HG02840 (cell line): ENCODE measurements around the gene FCGR2B.
"Not testable (repeated sequence)": the region's sequence is repeated elsewhere in the genome, so short reads cannot be mapped to it uniquely, and the experiment has no call there.

ENCODE experiments used
- ATAC-seq: cut with Tn5 transposase; IDR thresholded peaks from one replicate; pipeline ENCODE4 v1.9.1; 2021; ENCODE audit warnings: mild to moderate bottlenecking, moderate library complexity, moderate number of reproducible peaks; ENCODE audit not compliant: unreplicated experiment, low FRiP score

Gene FCGR2B

DNA sequence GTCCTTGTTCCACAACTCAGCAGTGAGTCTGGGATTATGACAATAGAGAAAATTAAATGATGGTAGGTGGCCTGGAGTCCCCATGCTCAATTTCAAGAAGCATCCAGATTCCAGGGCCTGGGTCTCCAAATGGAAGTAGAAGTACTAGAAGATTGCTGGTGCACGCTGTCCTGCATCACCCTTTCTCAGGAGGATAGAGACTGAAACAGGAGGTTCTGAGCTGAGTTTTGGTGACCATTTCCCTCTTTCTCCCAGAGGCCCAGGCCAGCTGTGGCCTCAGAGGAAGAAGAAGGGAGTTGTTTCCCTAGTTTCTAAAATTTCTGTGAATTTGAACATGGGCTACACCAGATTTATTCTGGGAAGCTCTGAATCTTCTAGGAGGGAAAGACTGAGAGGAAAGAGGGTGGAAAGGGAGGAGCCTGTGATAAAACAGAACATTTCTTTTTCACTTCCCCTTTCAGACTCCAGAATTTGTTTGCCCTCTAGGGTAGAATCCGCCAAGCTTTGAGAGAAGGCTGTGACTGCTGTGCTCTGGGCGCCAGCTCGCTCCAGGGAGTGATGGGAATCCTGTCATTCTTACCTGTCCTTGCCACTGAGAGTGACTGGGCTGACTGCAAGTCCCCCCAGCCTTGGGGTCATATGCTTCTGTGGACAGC lies at the start of gene FCGR2B:
Gene FCGR2B, plus strand, starts transcription at position 460 of the 656 bp plus-strand sequence. Its CDS starts 99 bp downstream, at position 559.
- ATAC-seq: peak; percentile 67

DNA sequence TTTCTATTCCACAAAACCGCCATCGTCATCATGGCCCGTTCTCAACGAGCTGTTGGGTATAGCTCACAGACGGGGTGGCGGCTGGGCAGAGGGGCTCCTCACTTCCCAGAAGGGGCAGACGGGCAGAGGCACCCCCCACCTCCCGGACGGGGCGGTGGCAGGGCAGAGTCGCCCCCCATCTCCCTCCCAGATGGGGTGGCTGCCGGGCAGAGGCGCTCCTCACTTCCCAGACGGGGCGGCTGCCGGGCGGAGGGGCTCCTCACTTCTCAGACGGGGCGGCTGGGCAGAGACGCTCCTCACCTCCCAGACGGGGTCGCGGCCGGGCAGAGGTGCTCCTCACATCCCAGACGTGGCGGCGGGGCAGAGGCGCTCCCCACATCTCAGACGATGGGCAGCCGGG lies 46.5 kb upstream of the FCGR2B start:
- not testable (repeated sequence) for ATAC-seq

DNA sequence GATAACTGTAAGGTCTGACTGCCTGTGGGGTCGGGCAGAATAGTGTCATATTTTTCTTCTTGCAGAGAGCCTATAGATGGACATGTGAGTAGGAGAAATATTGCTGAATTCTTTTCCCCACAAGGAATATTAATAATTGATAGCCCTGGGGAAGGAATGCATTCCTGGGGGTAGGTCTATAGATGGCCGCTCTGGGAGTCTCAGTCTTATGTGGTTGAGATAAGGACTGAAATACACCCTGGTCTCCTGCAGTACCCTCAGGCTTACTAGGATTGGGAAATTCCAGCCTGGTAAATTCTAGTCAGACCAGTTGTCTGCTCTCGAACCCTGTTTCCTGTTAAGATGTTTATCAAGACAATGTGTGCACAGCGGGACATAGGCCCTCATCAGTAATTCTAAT lies 44.4 kb upstream of the FCGR2B start:
- ATAC-seq: not testable (repeated sequence)

DNA sequence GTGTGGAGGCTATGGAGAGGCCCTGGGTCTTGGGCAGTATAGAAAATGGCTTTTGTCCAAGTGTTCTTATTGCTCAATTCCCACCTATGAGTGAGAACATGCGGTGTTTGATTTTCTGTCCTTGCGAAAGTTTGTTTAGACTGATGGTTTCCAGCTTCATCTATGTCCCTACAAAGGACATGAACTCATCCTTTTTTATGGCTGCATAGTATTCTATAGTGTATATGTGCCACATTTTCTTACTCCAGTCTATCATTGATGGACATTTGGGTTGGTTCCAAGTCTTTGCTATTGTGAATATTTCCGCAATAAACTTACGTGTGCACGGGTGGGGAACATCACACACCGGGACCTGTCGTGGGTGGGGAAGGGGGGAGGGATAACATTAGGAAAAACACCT lies 42.5 kb upstream of the FCGR2B start:
- ATAC-seq: not testable (repeated sequence)

DNA sequence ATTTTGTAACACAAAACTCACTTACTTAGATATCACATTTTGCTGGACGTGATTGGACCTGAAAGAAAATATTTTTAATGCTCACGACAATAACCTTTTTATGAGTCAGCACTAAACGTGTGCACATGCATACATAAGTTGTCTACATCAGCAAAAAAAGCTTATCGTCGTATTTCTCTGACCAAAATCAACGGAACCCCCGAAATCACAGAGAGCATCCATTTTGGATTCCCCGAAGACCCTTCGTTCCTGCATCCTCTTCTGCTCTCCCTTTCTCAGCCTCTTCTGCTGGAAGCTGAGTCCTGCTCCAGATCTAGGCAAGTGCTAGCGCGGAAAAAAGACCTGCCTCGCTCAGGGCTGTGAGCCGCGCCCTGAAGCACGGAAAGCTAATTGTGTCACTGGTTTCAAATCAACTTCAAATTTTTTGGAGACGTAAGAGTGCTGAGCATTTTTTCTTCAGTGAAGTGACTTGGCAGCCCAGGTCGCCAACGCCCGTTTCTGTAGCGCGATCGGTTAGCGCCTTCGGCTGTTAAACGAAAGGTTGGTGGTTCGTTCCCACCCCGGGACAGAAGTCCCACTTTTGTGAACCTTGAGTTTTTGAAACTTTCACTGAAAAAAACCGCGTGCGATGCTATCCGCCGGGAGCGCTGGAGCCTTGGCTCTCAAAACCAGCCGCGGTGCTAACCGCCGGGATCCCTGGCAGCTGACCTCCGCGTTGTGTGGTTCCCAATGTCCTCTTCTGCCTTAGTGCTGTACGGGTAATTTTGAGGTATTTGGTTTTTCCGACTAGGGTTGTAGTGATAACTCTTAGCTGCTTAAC lies 41.6 kb upstream of the FCGR2B start:
- not testable (repeated sequence) for ATAC-seq

DNA sequence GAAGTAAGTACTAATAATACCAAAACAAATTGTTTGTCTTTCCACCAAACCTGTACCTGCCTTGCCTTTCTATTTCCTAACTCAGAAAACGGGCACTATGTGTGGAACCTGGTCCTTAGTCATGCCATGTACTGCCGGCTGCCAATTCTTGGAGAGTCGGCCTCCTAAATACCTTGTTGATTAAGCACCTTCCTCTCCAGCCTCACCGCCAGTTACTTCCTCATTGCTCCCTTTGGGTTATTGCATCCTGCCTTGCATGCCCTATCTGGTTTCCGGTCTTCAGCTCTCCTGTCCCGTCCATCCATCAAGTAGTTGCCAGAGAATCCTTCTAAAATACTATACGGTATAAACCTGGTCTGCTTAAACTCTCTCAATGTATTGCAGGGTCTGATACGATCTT lies 40.9 kb upstream of the FCGR2B start:
- ATAC-seq: not testable (repeated sequence)

DNA sequence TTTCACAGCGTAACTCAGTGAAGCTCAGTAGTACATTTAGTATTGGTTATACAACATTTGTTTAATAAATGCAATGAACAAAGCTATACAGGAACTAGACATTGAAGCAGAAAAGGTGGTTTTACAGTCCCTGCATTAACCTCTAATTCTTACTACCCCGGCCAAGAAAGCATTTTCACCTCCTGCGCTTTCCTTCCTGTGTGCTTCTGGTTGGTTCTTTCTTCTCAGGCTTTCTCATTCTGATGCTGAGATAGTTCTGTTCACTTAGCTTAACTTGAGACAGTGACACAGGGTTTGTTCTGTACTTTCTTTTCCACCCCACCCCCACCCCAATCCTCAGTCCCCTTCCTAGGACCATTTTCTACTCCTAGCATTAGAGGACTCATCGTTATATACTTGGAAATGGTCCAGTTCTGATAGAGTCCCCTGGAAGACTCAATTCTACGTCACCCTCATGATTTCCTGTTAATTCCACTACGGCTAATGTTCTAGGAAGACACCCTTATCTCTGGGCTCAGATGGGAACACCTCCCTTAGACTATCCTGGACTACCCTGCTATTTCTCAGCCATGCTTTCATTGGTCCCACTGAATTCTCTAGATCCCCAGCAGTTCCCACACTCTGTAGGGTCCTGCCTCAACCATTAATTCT lies 39.4 kb upstream of the FCGR2B start:
- not testable (repeated sequence) for ATAC-seq

DNA sequence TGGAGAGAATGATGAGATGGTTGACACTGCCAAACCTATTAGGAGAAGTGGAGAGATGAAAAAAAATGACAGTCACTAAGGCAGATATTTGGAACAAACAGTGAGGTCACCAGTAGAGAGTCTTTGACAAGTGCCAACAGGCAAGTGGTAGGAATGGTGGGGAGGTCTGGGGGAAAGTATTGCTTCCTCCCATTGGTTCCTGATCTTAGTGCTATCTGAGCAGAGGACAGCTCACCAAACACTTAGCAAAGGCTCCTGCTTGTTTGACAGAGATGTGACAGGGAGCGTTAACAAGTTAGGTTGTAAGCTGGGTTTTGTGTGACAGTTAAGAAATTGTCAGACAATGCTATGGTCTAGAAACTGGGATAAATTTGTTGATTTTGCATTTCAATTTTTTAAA lies 38.3 kb upstream of the FCGR2B start:
- ATAC-seq: not testable (repeated sequence)

DNA sequence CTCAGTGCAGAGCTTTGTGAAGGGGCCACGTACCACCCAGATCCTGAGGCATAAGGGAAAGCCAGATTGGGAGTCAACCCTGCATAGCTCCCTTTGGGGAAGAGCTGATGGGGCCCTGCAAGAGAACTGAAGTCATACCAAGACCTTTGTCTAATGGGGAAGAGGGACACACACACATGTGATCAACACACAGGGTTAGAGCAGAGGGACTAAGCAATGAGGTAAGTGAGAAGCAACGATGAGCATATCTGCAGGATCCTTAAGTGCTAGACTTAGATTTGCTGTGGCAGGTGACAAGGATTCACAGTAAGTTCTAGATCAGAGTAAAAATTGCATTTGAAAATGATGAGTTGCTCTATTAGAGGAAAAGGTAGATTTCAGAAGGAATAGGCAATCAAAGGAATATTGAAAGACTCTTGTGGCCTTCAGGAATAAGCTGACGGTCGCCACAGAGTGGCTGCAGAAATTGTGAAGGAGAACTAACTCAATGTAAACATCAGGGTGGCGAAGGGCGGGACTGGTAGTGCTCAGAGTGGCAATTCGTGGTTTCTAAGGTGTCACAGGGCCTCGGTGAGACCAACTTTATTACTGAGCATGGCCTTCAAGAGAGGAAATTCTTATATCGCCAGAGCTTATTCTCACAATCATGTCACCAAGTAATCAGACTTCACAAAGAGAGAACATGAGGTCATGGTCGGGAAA lies 36.3 kb upstream of the FCGR2B start:
- not testable (repeated sequence) for ATAC-seq

DNA sequence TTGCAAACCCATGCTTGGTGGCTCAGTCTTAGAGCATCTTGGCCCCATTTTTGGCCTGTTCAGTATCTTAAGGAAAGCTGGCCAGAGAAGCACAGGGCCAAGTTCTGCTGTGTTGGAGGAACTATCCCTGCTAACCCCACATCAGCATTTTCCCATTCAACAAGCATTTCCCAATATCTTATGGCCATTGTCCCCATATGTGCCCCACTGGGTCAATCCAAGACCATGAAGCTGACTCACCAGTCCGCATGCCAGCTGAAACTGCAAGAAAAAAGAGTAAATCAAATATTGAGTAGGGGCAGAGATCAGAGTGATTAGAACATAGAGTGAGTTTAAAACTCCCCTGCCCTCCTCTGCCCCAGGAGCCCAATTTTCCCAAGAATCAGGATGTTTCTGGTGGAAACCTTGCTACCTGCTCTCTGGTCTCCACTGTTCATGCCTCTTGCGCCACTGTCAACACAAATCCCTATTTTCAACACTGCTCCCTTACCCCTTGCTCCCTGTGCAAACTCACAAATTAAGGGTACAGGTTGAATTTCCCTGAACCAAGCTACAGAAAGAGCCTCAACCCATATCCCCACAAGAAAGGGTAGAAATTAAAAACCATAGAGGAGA lies 32.7 kb upstream of the FCGR2B start:
- not testable (repeated sequence) for ATAC-seq

DNA sequence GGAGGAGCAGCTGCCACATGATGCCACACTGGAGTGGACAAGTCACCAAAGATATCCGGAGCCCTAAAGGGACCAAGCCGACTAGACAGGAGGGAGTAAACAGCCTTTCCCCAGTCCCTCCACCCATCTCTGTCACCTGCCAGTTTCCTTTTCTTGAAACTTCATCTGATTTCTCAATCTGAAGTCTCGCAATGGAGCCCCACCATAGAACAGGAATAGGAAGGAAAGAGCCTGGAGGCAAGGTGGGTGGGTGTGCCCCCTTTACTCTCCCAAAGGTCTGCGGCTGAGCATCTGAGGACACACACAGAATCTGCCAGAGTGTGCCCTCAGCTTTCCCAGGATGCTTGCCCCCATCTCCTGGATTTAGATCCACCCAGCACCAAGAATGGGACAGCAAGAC lies 31.9 kb upstream of the FCGR2B start, which contains the start of gene FCGR3B:
Gene FCGR3B, minus strand, starts transcription at position 101 of the 400 bp plus-strand sequence. Its CDS starts 82 bp downstream, at position 19.
- ATAC-seq: no peak

DNA sequence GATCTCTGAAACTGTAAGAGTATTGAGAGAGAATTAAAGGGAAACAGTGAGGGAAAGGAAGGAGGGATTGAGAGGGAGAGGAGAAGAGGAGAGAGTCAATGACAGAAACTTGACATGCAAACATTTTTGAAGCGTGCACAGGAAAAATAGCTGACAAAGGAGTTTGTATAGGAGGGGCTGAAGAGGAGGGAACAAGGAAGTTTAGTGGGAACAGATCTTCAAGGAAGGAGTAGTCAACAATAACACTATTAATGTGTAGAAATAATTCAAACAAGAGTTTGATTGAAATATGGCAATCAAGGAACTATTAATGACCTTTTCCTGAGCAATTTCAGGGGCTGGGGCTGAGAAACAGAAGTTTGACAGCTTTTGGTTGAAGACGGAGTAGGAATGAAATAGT lies 27.9 kb upstream of the FCGR2B start:
- ATAC-seq: not testable (repeated sequence)

DNA sequence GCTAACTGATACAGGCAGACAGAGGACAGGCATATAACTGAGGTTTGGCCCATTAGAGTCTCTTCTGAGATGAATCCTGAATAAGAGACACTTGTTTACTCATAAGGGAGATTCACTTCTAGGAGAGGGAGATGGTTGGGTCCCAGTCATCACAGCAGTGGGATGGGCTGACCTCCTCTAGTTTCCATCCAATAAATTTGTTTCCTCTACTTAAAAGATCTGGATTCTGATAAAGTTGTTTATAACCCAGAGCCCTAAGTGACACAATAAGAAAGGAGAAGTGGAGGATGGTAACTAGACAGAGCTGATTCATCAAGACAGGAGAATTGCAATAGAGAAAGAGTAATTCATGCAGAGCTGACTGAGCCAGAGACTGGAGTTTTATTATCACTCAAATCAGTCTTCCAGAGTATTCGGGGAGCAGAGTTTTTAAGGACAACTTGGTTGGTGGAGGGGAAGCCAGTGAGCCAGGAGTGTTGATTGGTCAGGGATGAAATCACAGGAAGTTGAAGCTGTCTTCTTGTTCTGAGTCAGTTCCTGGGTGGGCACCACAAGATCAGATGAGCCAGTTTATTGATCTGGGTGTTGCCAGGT lies 26.7 kb upstream of the FCGR2B start:
- ATAC-seq: not testable (repeated sequence)

DNA sequence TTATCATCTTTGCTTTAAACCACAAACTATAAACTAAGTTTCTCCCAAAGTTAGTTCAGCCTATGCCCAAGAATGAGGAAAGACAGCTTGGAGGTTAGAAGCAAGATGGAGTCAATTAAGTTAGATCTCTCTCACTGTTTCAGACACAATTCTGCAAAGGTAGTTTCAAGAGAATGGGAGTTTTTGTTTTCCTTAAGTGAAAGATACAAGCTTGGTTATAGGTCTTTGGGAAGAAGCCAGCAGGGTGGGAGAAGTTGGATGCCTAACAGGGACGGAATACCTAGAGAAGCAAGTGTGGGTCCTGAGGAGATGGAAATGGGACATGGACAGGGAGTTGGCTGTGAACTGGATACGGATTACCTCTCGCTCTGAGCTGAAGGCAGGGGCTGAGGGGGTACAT lies 26.0 kb upstream of the FCGR2B start:
- ATAC-seq: not testable (repeated sequence)

DNA sequence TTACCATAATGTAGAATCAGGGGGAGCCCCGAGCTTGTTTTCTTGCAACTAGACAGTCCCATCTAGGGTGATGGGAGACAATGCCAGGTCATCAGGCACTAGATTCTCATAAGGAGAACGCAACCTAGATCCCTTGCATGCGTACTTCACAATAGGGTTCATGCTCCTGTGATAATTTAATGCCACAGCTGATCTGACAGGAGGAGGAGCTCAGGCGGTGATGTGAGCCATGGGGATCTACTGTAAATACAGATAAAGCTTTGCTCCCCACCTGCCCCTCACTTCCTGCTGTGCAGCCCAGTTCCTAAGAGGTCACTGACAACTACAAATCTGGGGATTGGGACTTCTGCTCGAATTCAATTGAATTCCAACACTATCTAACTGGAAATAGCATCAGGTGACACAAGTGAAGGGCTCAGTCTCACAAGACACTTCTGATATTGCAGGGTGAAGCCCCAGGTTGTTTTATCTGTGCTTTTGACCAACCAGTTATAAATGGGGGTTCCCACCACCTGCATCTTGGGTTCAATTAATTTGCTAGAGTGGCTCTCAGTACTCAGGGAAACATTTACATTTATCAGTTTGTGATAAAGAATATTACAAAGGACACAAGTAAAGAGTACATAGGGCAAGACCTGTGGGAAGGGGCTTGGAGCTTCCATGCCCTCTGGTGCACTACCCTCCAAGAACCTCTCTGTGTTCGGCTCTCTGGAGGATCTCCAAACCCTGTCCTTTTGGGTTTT lies 24.5 kb upstream of the FCGR2B start:
- ATAC-seq: not testable (repeated sequence)

DNA sequence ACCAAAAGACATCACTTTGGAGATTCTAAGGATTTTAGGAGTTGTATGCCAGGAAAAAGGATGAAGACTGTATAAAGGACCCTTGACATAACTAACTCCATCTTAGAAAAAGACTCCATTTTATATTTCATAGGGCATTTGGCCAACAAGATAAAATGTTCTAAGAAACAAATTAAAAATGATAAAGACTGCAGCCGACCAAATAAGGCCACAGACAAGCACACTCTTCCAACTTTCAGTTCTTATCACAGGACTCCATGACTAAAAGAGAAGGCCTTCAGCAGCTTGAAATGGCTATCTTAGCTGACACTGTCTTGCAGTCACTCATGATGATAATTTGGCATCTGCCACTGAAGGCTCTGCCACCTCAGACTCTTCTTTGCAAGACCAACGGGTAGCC lies 23.7 kb upstream of the FCGR2B start:
- not testable (repeated sequence) for ATAC-seq

DNA sequence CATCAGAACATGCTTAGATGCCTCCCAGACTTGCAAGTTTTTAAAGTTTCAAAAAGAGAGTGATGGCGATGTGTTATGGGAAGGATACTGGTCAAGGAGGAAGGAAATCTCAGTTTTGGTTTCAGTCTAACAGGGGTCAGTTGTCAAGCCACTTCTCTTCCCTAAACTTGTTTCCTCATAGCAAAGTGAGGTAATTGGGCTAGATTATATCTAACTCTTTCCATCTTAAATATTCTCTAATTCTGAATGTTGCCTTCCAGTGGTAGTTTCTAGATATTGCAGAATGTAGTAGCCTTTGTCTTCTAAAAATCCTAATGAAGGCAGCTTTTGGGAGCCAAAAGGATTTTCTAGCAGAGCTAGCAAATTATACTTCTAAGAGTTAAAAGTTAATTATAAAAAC lies 20.2 kb upstream of the FCGR2B start:
- not testable (repeated sequence) for ATAC-seq

DNA sequence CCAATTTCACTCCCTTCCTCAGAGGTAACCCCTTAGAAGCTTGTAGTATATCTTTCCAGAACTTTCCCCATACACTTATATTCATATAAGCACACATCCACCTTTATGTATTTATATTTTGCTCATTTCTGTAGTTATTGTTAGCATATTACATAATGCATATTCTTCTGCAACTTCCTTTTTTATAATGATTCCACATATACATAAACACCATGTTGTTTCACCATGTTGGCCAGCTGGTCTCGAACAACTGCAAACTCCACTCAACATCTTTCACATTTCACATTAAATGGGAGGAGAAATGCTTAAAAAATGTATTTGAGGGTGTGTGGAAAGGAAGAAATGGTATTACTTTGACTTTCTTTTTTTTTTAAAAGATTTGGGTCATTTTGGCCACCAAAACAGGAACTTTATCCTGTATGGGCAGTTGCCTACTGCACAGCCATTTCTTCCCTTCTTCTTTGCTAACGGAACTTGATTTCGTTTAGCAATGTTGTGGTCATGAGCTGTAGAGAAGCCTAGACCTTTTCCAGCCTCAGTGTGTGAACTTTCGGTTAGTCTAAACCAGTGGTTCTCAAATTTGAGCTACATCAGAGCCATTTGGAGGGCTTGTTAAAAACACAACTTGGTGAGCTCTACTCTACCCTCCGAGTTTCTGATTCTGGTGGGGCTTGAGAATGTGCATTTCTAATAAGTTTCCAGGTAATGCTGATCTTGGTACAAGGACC lies 19.3 kb upstream of the FCGR2B start:
- ATAC-seq: not testable (repeated sequence)
